Adrenal gland (tissue), 12 donors: Measurements from ENCODE around the gene CFAP91. TPM values are rescaled to one million over a fixed set of nuclear protein-coding genes. Genes with fewer than 3 reads are reported as not detected.
A peak's percentile ranks its signal among the peaks of the same experiment; 100 is the strongest.

Experiments used
- DNase-seq, 7 donors: peaks; one replicate each; pipeline ENCODE4 v3.0.0-alpha.2; 2019 to 2020
- H3K27ac ChIP-seq, 5 donors: fragments of 200-600 bp; sonication (generic) in 4 of 5; 1 replicate in 3 of 5; 2 replicates in 2 of 5; pipeline versions ENCODE4 v1.5.1 to v1.8.0; 2016 to 2020; ENCODE audit warnings: mild to moderate bottlenecking in 1 of 5
- H3K27me3 ChIP-seq: fragments of 200-600 bp; 2 replicates; pipeline ENCODE4 v1.8.0; 2021
- H3K36me3 ChIP-seq, 2 donors: fragments of 200-600 bp; replicated peaks in 1 of 2; 1 replicate in 1 of 2; 2 replicates in 1 of 2; pipeline versions ENCODE4 v1.5.1 to v1.8.0; 2018 to 2022
- H3K4me1 ChIP-seq, 2 donors: fragments of 200-600 bp; replicated peaks in 1 of 2; 1 replicate in 1 of 2; 2 replicates in 1 of 2; pipeline versions ENCODE4 v1.5.1 to v1.8.0; 2018 to 2021
- H3K4me3 ChIP-seq, 4 donors: fragments of 200-600 bp; sonication (generic) in 3 of 4; one replicate each; pipeline ENCODE4 v1.5.1; 2016 to 2018
- H3K9me3 ChIP-seq, 3 donors: fragments of 200-600 bp; sonication (generic) in 1 of 3; replicated peaks in 1 of 3; 1 replicate in 2 of 3; 2 replicates in 1 of 3; pipeline versions ENCODE4 v1.5.1 to v1.8.0; 2016 to 2021
- CTCF ChIP-seq, 6 experiments: fragments of 450-650 bp in 4 of 6; fragments of 200-600 bp in 2 of 6; sonication (generic) in 1 of 6; IDR thresholded peaks; 1 replicate in 5 of 6; 2 replicates in 1 of 6; pipeline versions ENCODE4 v1.5.1 to v1.8.0; 2016 to 2021; ENCODE audit warnings: antibody characterized with exemption in 6 of 6, mild to moderate bottlenecking in 2 of 6, moderate library complexity in 1 of 6
- POLR2A ChIP-seq, 2 donors: fragments of 450-650 bp; IDR thresholded peaks; one replicate each; pipeline ENCODE4 v1.6.1; 2017; ENCODE audit warnings: antibody characterized with exemption in 2 of 2, mild to moderate bottlenecking in 2 of 2, moderate library complexity in 1 of 2
- WGBS, 4 donors: extraction: QIAGEN DNeasy Blood & Tissue Kit in 2 of 4; methylation state at CpG; one replicate each; pipeline versions ENCODE4 v1.1.5 to v1.1.7; 2013 to 2017; 5-methylcytosine and 5-hydroxymethylcytosine counted together
- intact Hi-C, 2 donors: fragments of 100-400 bp; cut with DNase I; formaldehyde crosslinking; loops; one replicate each; pipeline versions ENCODE4 v1.14.1 to v1.15.0; 2022 to 2023
- polyA plus RNA-seq, 3 donors: library from polyadenylated mRNA; stranded (reverse); fragments of 200-250 nt in 2 of 3; fragments of 350-450 nt in 1 of 3; fragmentation: Illumina TruSeq in 1 of 3; extraction: RNeasy Lipid Tissue Mini Kit (QIAGEN cat#74804) in 1 of 3; gene quantifications; one replicate each; pipeline ENCODE4 v1.2.3, GENCODE V29; 2013 to 2014
- total RNA-seq, 9 donors: library from RNA; depleted of rRNA in 4 of 9; stranded (reverse); fragments of >200 nt in 4 of 9; fragments of 120-200 nt in 1 of 9; fragmentation: NEBNext Ultra II Directional in 1 of 9; extraction: Animal tissue kit (Norgen Biotek cat#: 25700) in 1 of 9; gene quantifications; one replicate each; pipeline versions ENCODE4 v1.1.0 to v1.2.4, GENCODE V29; 2013 to 2023
- donor health status: healthy with polysubstance abuse.
- donor health status: Bipolar disorder and iron deficiency.
- donor health status: DM: yes; HTN: yes; CAD: no.
- donor health status: DM: no; HTN: no; CAD: no.
- donor health status: DM: no; HTN: no; CAD: no.
- donor health status: DM: yes; HTN: yes; CAD: no.

Gene CFAP91
- total and polyA plus RNA-seq, 12 donors: 3.4 to 12.9 (median 8.3) TPM

GRCh38 chr3:119679874-119680273, 22.9 kb upstream of the CFAP91 start:
- no peak overlapping the region for H3K4me3 ChIP-seq
- H3K36me3 ChIP-seq: no peaks in the 10 kb centered on the region
- peaks cover 8 to 16% of the 10 kb centered on the region in 2 donors for H3K4me1 ChIP-seq
- DNase-seq: no peak
- H3K27ac ChIP-seq: no peak overlapping the region
- no peaks in the 10 kb centered on the region for H3K9me3 ChIP-seq
- intact Hi-C loops: loop anchor here (10.0 kb wide), 3 partner anchors 75 to 405 kb away; partner anchors contain the start of gene PLA1A (in 1 of the 2)
- TF ChIP-seq POLR2A (IDR thresholded peaks at IDR 0.05) (no peak), CTCF (IDR thresholded peaks at IDR 0.05) (no peak)
- no peaks in the 10 kb centered on the region for H3K27me3 ChIP-seq

- H3K4me1 ChIP-seq: peaks cover under 1 to 2% of the 10 kb centered on the region in 2 donors
- no peaks in the 10 kb centered on the region for H3K9me3 ChIP-seq
- DNase-seq: no peak
- H3K27me3 ChIP-seq: no peaks in the 10 kb centered on the region
- TF ChIP-seq POLR2A (IDR thresholded peaks at IDR 0.05) (no peak), CTCF (IDR thresholded peaks at IDR 0.05) (peak in 5 of 6 experiments; percentile 49 to 67 (median 59))
- no peaks in the 10 kb centered on the region for H3K36me3 ChIP-seq
- 34 to 46% (median 39%) methylated on average over 1 of the region's 1 CpG for WGBS, 4 donors
- no peak overlapping the region for H3K4me3 ChIP-seq
- H3K27ac ChIP-seq: no peak overlapping the region
- intact Hi-C loops: loop anchor here (10.0 kb wide), 2 partner anchors 86 to 406 kb away; partner anchors contain the start of gene PLA1A (in 1 of the 2)
These were observed 21.5 kb upstream of the CFAP91 start for GRCh38 chr3:119681279-119681678.

GRCh38 chr3:119683421-119683820, 19.4 kb upstream of the CFAP91 start:
- no peak overlapping the region for H3K4me3 ChIP-seq
- no peaks in the 10 kb centered on the region for H3K27me3 ChIP-seq
- 32 to 43% (median 38%) methylated on average over 1 of the region's 1 CpG for WGBS, 4 donors
- no peaks in the 10 kb centered on the region for H3K4me1 ChIP-seq
- intact Hi-C loops: loop anchor here (10.0 kb wide), 2 partner anchors 89 to 409 kb away; partner anchors contain the start of gene PLA1A (in 1 of the 2)
- H3K27ac ChIP-seq: no peak overlapping the region
- TF ChIP-seq CTCF (IDR thresholded peaks at IDR 0.05): no peak
- no peaks in the 10 kb centered on the region for H3K36me3 ChIP-seq
- DNase-seq: no peak
- H3K9me3 ChIP-seq: no peaks in the 10 kb centered on the region

- Histone ChIP-seq H3K27me3 (no peaks in the 10 kb centered on the region), H3K36me3 (no peaks in the 10 kb centered on the region), H3K9me3 (no peaks in the 10 kb centered on the region), H3K4me3 (no peak overlapping the region), H3K4me1 (no peaks in the 10 kb centered on the region), H3K27ac (no peak overlapping the region)
- intact Hi-C loops: no loop called here
- peak in 1 of 7 donors; percentile 16 for DNase-seq
- WGBS, 4 donors: 46 to 48% (median 48%) methylated on average over 4 of the region's 4 CpGs
- TF ChIP-seq POLR2A (IDR thresholded peaks at IDR 0.05) (no peak), CTCF (IDR thresholded peaks at IDR 0.05) (peak; percentile 42 to 55 (median 52))
These were observed 12.7 kb upstream of the CFAP91 start for GRCh38 chr3:119690043-119690656.
